ENCODE measurements around the gene SENP1.

GRCh38 chr12:48050174-48050573 is 55.7 kb downstream of the SENP1 start:
- TF ChIP-seq, protein P1, sequence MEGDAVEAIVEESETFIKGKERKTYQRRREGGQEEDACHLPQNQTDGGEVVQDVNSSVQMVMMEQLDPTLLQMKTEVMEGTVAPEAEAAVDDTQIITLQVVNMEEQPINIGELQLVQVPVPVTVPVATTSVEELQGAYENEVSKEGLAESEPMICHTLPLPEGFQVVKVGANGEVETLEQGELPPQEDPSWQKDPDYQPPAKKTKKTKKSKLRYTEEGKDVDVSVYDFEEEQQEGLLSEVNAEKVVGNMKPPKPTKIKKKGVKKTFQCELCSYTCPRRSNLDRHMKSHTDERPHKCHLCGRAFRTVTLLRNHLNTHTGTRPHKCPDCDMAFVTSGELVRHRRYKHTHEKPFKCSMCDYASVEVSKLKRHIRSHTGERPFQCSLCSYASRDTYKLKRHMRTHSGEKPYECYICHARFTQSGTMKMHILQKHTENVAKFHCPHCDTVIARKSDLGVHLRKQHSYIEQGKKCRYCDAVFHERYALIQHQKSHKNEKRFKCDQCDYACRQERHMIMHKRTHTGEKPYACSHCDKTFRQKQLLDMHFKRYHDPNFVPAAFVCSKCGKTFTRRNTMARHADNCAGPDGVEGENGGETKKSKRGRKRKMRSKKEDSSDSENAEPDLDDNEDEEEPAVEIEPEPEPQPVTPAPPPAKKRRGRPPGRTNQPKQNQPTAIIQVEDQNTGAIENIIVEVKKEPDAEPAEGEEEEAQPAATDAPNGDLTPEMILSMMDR (conservative IDR thresholded peaks at IDR 0.05; ENCODE audit: low read depth, low read length): no peak
- TF ChIP-seq BHLHE40 (IDR thresholded peaks at IDR 0.05; ENCODE audit: low read depth, low read length) (no peak), ELK1 (IDR thresholded peaks at IDR 0.05; ENCODE audit: borderline replicate concordance, low read depth, low read length) (no peak), MXI1 (IDR thresholded peaks at IDR 0.05; ENCODE audit: borderline replicate concordance, low read depth, low read length) (no peak), RFX5 (IDR thresholded peaks at IDR 0.05; ENCODE audit: low read depth, low read length) (no peak), NFE2L2 (IDR thresholded peaks at IDR 0.05; ENCODE audit: low read depth, low read length) (no peak), POLR2A (IDR thresholded peaks at IDR 0.05; ENCODE audit: low read depth, low read length) (no peak), MAFK (IDR thresholded peaks at IDR 0.05; ENCODE audit: low read depth, low read length) (no peak), RAD21 (IDR thresholded peaks at IDR 0.05; ENCODE audit: low read length) (no peak)
- TF ChIP-seq, protein P2, sequence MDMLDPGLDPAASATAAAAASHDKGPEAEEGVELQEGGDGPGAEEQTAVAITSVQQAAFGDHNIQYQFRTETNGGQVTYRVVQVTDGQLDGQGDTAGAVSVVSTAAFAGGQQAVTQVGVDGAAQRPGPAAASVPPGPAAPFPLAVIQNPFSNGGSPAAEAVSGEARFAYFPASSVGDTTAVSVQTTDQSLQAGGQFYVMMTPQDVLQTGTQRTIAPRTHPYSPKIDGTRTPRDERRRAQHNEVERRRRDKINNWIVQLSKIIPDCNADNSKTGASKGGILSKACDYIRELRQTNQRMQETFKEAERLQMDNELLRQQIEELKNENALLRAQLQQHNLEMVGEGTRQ (IDR thresholded peaks at IDR 0.05; ENCODE audit: low read depth, low read length): no peak

Measured in IMR-90 (cell line).